A549 (cell line): ENCODE results near the gene KCNA2. TPM values are rescaled to one million over a fixed set of nuclear protein-coding genes. Genes with fewer than 3 reads are reported as not detected.
A peak's percentile ranks its signal among the peaks of the same experiment; 100 is the strongest.

Experiments
- ATAC-seq, 2 experiments: fragments of 200-7000 bp in 1 of 2; fragments of >200 bp in 1 of 2; cut with Nextera tagmentation in 1 of 2; cut with Tn5 transposase in 1 of 2; 3 replicates each; pipeline versions ENCODE4 v1.8.0 to v1.9.1; 2018 to 2020; ENCODE audit warnings: mild to moderate bottlenecking in 1 of 2, moderate library complexity in 1 of 2
- CTCF ChIA-PET: fragments of 300-600 bp; sonication (Branson Sonifier 250); formaldehyde crosslinking; extraction: SDS; loops from one replicate; lab custom pipeline; 2021; ENCODE audit warnings: antibody characterized with exemption, inconsistent platforms; lab: Yijun Ruan, JAX
- POLR2A ChIA-PET: fragments of 350-600 bp; formaldehyde crosslinking; extraction: SDS; loops from one replicate; lab custom pipeline; 2021; ENCODE audit warnings: antibody characterized with exemption, inconsistent platforms; lab: Yijun Ruan, JAX
- DNase-seq, 2 experiments: peaks; one replicate each; pipeline versions ENCODE4 v3.0.0 to v3.0.0-alpha.2; 2011 to 2016; ENCODE audit warnings: low read depth in 1 of 2, low spot score in 1 of 2
- FAIRE-seq: peaks from 2 replicates; lab custom pipeline; 2011; peaks lifted over from hg19 to GRCh38; lab: Jason Lieb, UNC
- H3K27ac ChIP-seq, 2 experiments: fragments of >200 bp; sonication (Bioruptor Twin); formaldehyde crosslinking; 3 replicates each; pipeline ENCODE4 v1.5.1; 2016 to 2017
- H3K4me1 ChIP-seq: fragments of >200 bp; sonication (Bioruptor Twin); formaldehyde crosslinking; 3 replicates; pipeline ENCODE4 v1.6.1; 2016
- H3K4me2 ChIP-seq: fragments of >200 bp; sonication (Bioruptor Twin); formaldehyde crosslinking; 3 replicates; pipeline ENCODE4 v1.6.1; 2016
- H3K4me3 ChIP-seq: fragments of >200 bp; sonication (Bioruptor Twin); formaldehyde crosslinking; 3 replicates; pipeline ENCODE4 v1.5.1; 2016
- H3K9me3 ChIP-seq: fragments of >200 bp; sonication (Bioruptor Twin); formaldehyde crosslinking; 3 replicates; pipeline ENCODE4 v1.6.1; 2016
- ATOH8 ChIP-seq: fragments of 250-450 bp; sonication (Bioruptor Pico); IDR thresholded peaks from 2 replicates; pipeline ENCODE4 v1.5.0; 2020; ENCODE audit warnings: low read depth, mild to moderate bottlenecking, moderate library complexity
- BHLHE40 ChIP-seq: IDR thresholded peaks from 2 replicates; pipeline ENCODE4 v1.6.1; 2012; ENCODE audit warnings: low read depth, low read length, inconsistent platforms
- CBX8 ChIP-seq: fragments of 200-600 bp; sonication (generic); IDR thresholded peaks from 2 replicates; pipeline ENCODE4 v1.6.1; 2016
- CHD4 ChIP-seq: fragments of 200-600 bp; sonication (generic); IDR thresholded peaks from 2 replicates; pipeline ENCODE4 v1.6.1; 2016; ENCODE audit warnings: antibody characterized with exemption, mild to moderate bottlenecking, borderline replicate concordance
- EHMT2 ChIP-seq: fragments of 200-600 bp; sonication (generic); IDR thresholded peaks from 2 replicates; pipeline ENCODE4 v1.6.1; 2016; ENCODE audit warnings: antibody characterized with exemption, low read depth, mild to moderate bottlenecking, moderate library complexity
- ELK1 ChIP-seq: fragments of 150-350 bp; IDR thresholded peaks from 2 replicates; pipeline ENCODE4 v1.6.1; 2014; ENCODE audit warnings: low read depth, mild to moderate bottlenecking, low read length
- EP300 ChIP-seq, 2 experiments: fragments of >200 bp; sonication (Bioruptor Twin); formaldehyde crosslinking; IDR thresholded peaks; 2 replicates in 1 of 2; 3 replicates in 1 of 2; pipeline ENCODE4 v1.6.1; 2016 to 2017
- FOSB ChIP-seq: fragments of 250-450 bp; sonication (Bioruptor Pico); IDR thresholded peaks from 2 replicates; pipeline ENCODE4 v1.5.0; 2020; ENCODE audit warnings: mild to moderate bottlenecking, moderate library complexity
- HEYL ChIP-seq: fragments of 250-450 bp; sonication (Bioruptor Pico); IDR thresholded peaks from 2 replicates; pipeline ENCODE4 v1.8.0; 2021; ENCODE audit warnings: mild to moderate bottlenecking, moderate library complexity
- HMGXB4 ChIP-seq: fragments of 250-450 bp; sonication (Bioruptor Pico); IDR thresholded peaks from 2 replicates; pipeline ENCODE4 v1.5.0; 2021; ENCODE audit warnings: mild to moderate bottlenecking, moderate library complexity, borderline replicate concordance
- HOXA7 ChIP-seq: fragments of 250-450 bp; sonication (Bioruptor Pico); IDR thresholded peaks from 2 replicates; pipeline ENCODE4 v1.5.0; 2020; ENCODE audit warnings: mild to moderate bottlenecking, moderate library complexity
- JUN ChIP-seq, 2 experiments: fragments of >200 bp; sonication (Bioruptor Twin); formaldehyde crosslinking; IDR thresholded peaks; 2 replicates in 1 of 2; 3 replicates in 1 of 2; pipeline ENCODE4 v1.6.1; 2016 to 2017
- JUNB ChIP-seq: fragments of >200 bp; sonication (Bioruptor Twin); formaldehyde crosslinking; IDR thresholded peaks from 2 replicates; pipeline ENCODE4 v1.6.1; 2016
- KDM5A ChIP-seq: fragments of 200-600 bp; sonication (generic); IDR thresholded peaks from 2 replicates; pipeline ENCODE4 v1.6.1; 2016; ENCODE audit warnings: antibody characterized with exemption, mild to moderate bottlenecking
- MAZ ChIP-seq: fragments of 150-350 bp; IDR thresholded peaks from 2 replicates; pipeline ENCODE4 v1.6.1; 2014; ENCODE audit warnings: antibody characterized with exemption, low read depth, low read length, borderline replicate concordance
- MYC ChIP-seq: IDR thresholded peaks from 2 replicates; pipeline ENCODE4 v1.6.1; 2012; ENCODE audit warnings: mild to moderate bottlenecking, inconsistent platforms, low read length, improper control_type of control experiment, borderline replicate concordance
- NPAS2 ChIP-seq: fragments of 250-450 bp; sonication (Bioruptor Pico); IDR thresholded peaks from 2 replicates; pipeline ENCODE4 v1.8.0; 2022; ENCODE audit warnings: mild to moderate bottlenecking, moderate library complexity, borderline replicate concordance
- PBX3 ChIP-seq: IDR thresholded peaks from 2 replicates; pipeline ENCODE4 v1.6.1; 2012
- RAD21 ChIP-seq, 2 experiments: fragments of >200 bp in 1 of 2; sonication (Bioruptor Twin) in 1 of 2; formaldehyde crosslinking in 1 of 2; IDR thresholded peaks in 1 of 2; conservative IDR thresholded peaks in 1 of 2; 2 replicates in 1 of 2; 3 replicates in 1 of 2; pipeline ENCODE4 v1.6.1; 2012 to 2018; ENCODE audit warnings: inconsistent platforms in 1 of 2
- RCOR1 ChIP-seq: fragments of 150-350 bp; IDR thresholded peaks from 2 replicates; pipeline ENCODE4 v1.6.1; 2014; ENCODE audit warnings: antibody characterized with exemption, low read length, low read depth
- RNF2 ChIP-seq: fragments of 200-600 bp; sonication (generic); IDR thresholded peaks from 2 replicates; pipeline ENCODE4 v1.6.1; 2016; ENCODE audit warnings: low read depth, mild to moderate bottlenecking, antibody characterized with exemption, moderate library complexity, borderline replicate concordance
- SMC3 ChIP-seq: fragments of >200 bp; sonication (Bioruptor Twin); formaldehyde crosslinking; IDR thresholded peaks from 3 replicates; pipeline ENCODE4 v1.6.1; 2018; ENCODE audit warnings: inconsistent platforms
- ZFP36 ChIP-seq: fragments of 450-650 bp; IDR thresholded peaks from 2 replicates; pipeline ENCODE4 v1.6.1; 2014; ENCODE audit warnings: borderline replicate concordance; ENCODE audit not compliant: partially characterized antibody
- WGBS: methylation state at CpG from one replicate; pipeline ENCODE4 v1.1.6; 2017; ENCODE audit errors: missing lambda C conversion rate; 5-methylcytosine and 5-hydroxymethylcytosine counted together
- polyA plus RNA-seq, 4 experiments: library from polyadenylated mRNA; depleted of rRNA in 3 of 4; stranded (reverse); fragments of >200 nt; fragmentation: RNase III in 1 of 4; extraction: RNeasy Plus Mini Kit Qiagen cat#74134 plus additional on column Dnase treatment in 1 of 4; gene quantifications; 2 replicates in 3 of 4; 3 replicates in 1 of 4; pipeline ENCODE4 v1.2.3, GENCODE V29; 2011 to 2017

Gene KCNA2
- polyA plus RNA-seq, 2 of the 4 experiments (the other 2 are of a cell fraction): 0.04 to 0.05 TPM

GRCh38 chr1:110557481-110557880 lies 48.7 kb downstream of the KCNA2 start:
- ChIA-PET CTCF (interaction anchor here (0.9 to 5.5 kb wide), 4 partner anchors 11 to 199 kb away, joined by 3 to 20 read pairs (median 4); no protein-coding TSS in a partner anchor), POLR2A (no interaction called here)
- ATAC-seq: no peak
- Histone ChIP-seq H3K27ac (no peak overlapping the region), H3K4me3 (no peak overlapping the region), H3K4me2 (no peak overlapping the region), H3K9me3 (no peaks in the 10 kb centered on the region), H3K4me1 (no peaks in the 10 kb centered on the region)
- DNase-seq: no peak
- FAIRE-seq: no peak
- TF ChIP-seq RCOR1: no peak
- TF ChIP-seq JUNB: no peak
- TF ChIP-seq MYC: no peak
- no peak for TF ChIP-seq MAZ
- 13% methylated on average over 3 of the region's 3 CpGs for WGBS

- ATAC-seq: no peak
- Histone ChIP-seq H3K9me3 (no peaks in the 10 kb centered on the region), H3K4me3 (no peak overlapping the region), H3K4me2 (no peak overlapping the region), H3K27ac (no peak overlapping the region), H3K4me1 (no peaks in the 10 kb centered on the region)
- POLR2A ChIA-PET: no interaction called here
- TF ChIP-seq PBX3 (no peak), RAD21 (conservative IDR thresholded peaks at IDR 0.05 in 1 of 2, IDR thresholded peaks at IDR 0.05 in 1 of 2) (no peak), HEYL (CRISPR knock-in tag) (no peak), ATOH8 (no peak), EP300 (IDR thresholded peaks at IDR 0.05) (no peak), FOSB (no peak), JUNB (no peak), NPAS2 (CRISPR knock-in tag) (no peak), ELK1 (no peak)
- WGBS: 46% methylated on average over 3 of the region's 5 CpGs
- no peak for DNase-seq
- no peak for FAIRE-seq
- CTCF ChIA-PET: interaction anchor here (0.9 to 5.5 kb wide), 9 partner anchors 8 to 228 kb away, joined by 3 to 20 read pairs (median 4); no protein-coding TSS in a partner anchor
Observed at GRCh38 chr1:110556471-110556807, 49.7 kb downstream of the KCNA2 start.

GRCh38 chr1:110555807-110556470 lies 50.2 kb downstream of the KCNA2 start:
- WGBS: 52% methylated on average over 9 of the region's 11 CpGs
- peak overlapping the region in 1 of 2 experiments; percentile 63; a peak in 2 of 6 replicates for H3K27ac ChIP-seq
- H3K4me2 ChIP-seq: peak overlapping the region; percentile 75
- POLR2A ChIA-PET: no interaction called here
- H3K4me3 ChIP-seq: peak overlapping the region; percentile 40
- TF ChIP-seq CHD4 (no peak), BHLHE40 (no peak), CBX8 (no peak), ELK1 (no peak), HOXA7 (CRISPR knock-in tag) (no peak), JUNB (no peak), JUN (IDR thresholded peaks at IDR 0.05) (no peak), EHMT2 (no peak), HMGXB4 (no peak), KDM5A (no peak), MYC (no peak), RAD21 (conservative IDR thresholded peaks at IDR 0.05 in 1 of 2, IDR thresholded peaks at IDR 0.05 in 1 of 2) (no peak), MAZ (no peak), RNF2 (no peak), ZFP36 (no peak), SMC3 (no peak)
- TF ChIP-seq, all 56 proteins: peak for 0
- H3K9me3 ChIP-seq: no peaks in the 10 kb centered on the region
- CTCF ChIA-PET: interaction anchor here (0.8 to 5.5 kb wide), 13 partner anchors 9 to 229 kb away, joined by 3 to 20 read pairs (median 4); partner anchors contain the start of gene KCNA2
- no peaks in the 10 kb centered on the region for H3K4me1 ChIP-seq
- DNase-seq: no peak
- peak; percentile 14 to 55; a peak in 3 of 6 replicates for ATAC-seq
- FAIRE-seq: no peak
